HG02798 (cell line): ENCODE data around the gene TBX3.
"Not testable (repeated sequence)": the region's sequence is repeated elsewhere in the genome, so short reads cannot be mapped to it uniquely, and the experiment has no call there.

Experiments used
- ATAC-seq: cut with Tn5 transposase; IDR thresholded peaks from one replicate; pipeline ENCODE4 v1.9.1; 2021; ENCODE audit warnings: mild to moderate bottlenecking; ENCODE audit not compliant: unreplicated experiment, poor library complexity

The TBX3 gene

GRCh38 chr12:114684098-114684869 is at the start of gene TBX3:
TSS of gene TBX3 (minus strand) at chr12:114684175. CDS start at chr12:114683200, 975 bp downstream.
- ATAC-seq: no peak

- ATAC-seq: no peak
Measured at GRCh38 chr12:114732426-114733030, 48.6 kb upstream of the TBX3 start.

GRCh38 chr12:114729731-114730130 is 45.8 kb upstream of the TBX3 start:
- ATAC-seq: no peak

- ATAC-seq: no peak
Measured at GRCh38 chr12:114726092-114726710, 42.2 kb upstream of the TBX3 start.

- not testable (repeated sequence) for ATAC-seq
Measured at GRCh38 chr12:114722176-114722575, 38.2 kb upstream of the TBX3 start.

- no peak for ATAC-seq
Measured at GRCh38 chr12:114721266-114721665, 37.3 kb upstream of the TBX3 start.

GRCh38 chr12:114713466-114714215 is 29.7 kb upstream of the TBX3 start:
- no peak for ATAC-seq

- ATAC-seq: no peak
Measured at GRCh38 chr12:114711689-114712152, 27.7 kb upstream of the TBX3 start.

- ATAC-seq: no peak
Measured at GRCh38 chr12:114710151-114710550, 26.2 kb upstream of the TBX3 start.

GRCh38 chr12:114709112-114709511 is 25.1 kb upstream of the TBX3 start:
- no peak for ATAC-seq

- ATAC-seq: not testable (repeated sequence)
Measured at GRCh38 chr12:114708598-114708997, 24.6 kb upstream of the TBX3 start.

- no peak for ATAC-seq
Measured at GRCh38 chr12:114704096-114704495, 20.1 kb upstream of the TBX3 start.

- no peak for ATAC-seq
Measured at GRCh38 chr12:114703060-114703493, 19.1 kb upstream of the TBX3 start.

- no peak for ATAC-seq
Measured at GRCh38 chr12:114702462-114702861, 18.5 kb upstream of the TBX3 start.

GRCh38 chr12:114701553-114701952 is 17.6 kb upstream of the TBX3 start:
- ATAC-seq: no peak

GRCh38 chr12:114701104-114701414 is 17.1 kb upstream of the TBX3 start:
- ATAC-seq: no peak

- no peak for ATAC-seq
Measured at GRCh38 chr12:114700392-114701103, 16.6 kb upstream of the TBX3 start.

- ATAC-seq: no peak
Measured at GRCh38 chr12:114698566-114699163, 14.7 kb upstream of the TBX3 start.

GRCh38 chr12:114697741-114698565 is 14.0 kb upstream of the TBX3 start:
- no peak for ATAC-seq
